Measurements from ENCODE around the gene SUN1. TPM values are rescaled to one million over a fixed set of nuclear protein-coding genes. Genes with fewer than 3 reads are reported as not detected.
"Not testable (repeated sequence)": the region's sequence is repeated elsewhere in the genome, so short reads cannot be mapped to it uniquely, and the experiment has no call there.

SUN1 gene
- total RNA-seq, 2 donors from 2014 or later: 89.7 to 97.5 TPM

DNA sequence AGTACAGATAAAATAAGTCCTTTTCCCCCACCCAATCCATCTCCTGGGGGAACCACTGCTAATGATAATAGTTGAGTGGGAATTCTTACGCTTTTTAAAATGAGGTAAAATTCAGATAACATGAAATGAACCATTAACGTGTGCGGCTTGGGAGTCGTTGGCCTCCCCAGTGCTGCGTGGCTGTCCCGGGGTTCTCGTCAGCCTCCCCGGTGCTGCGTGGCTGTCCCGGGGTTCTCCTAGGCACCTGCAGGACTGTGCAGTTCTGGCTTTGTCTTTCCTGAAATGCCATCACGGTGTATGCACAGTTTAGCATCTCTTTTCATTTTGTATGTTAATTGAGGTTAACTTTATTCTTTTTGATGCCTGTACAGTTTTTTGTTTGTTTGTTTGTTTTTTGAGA, 13.5 kb downstream of the SUN1 start:
- DNase-seq: no peak
- no peaks in the 10 kb centered on the region for H3K27me3 Mint-ChIP-seq
- ATAC-seq: no peak
- peaks cover 3% of the 10 kb centered on the region for H3K4me1 Mint-ChIP-seq
- H3K4me3 Mint-ChIP-seq: no peak overlapping the region
- peak overlapping the region; percentile 14 for H3K27ac Mint-ChIP-seq
- no peaks in the 10 kb centered on the region for H3K9me3 ChIP-seq (ENCODE audit: control insufficient read depth, low read length, poor library complexity, severe bottlenecking)
- H3K36me3 Mint-ChIP-seq (ENCODE audit: low read depth): no peaks in the 10 kb centered on the region

DNA sequence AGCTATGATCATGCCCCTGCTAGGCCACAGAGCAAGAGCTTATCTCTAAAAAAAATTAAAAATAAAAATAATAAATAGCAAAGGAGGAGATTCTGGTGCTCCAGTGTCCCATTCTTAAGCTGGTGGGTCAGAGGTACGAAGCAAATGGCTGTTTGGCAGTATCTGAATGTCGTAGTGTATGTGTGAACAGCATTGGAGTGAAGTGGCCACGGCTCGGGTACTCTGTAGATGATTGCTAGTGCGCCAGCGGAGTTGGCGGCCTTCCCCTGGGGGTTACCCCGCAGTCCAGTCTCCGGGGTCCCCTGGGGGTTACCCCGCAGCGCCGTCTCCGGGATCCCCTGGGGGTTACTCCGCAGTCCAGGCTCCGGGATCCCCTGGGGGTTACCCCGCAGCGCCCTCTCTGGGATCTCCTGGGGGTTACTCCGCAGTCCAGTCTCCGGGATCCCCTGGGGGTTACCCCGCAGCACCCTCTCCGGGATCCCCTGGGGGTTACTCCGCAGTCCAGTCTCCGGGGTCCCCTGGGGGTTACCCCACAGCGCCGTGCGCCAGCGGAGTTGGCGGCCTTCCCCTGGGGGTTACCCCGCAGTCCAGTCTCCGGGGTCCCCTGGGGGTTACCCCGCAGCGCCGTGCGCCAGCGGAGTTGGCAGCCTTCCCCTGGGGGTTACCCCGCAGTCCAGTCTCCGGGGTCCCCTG, 14.8 kb downstream of the SUN1 start:
- not testable (repeated sequence) for H3K4me1 Mint-ChIP-seq; H3K27me3 Mint-ChIP-seq; DNase-seq; H3K9me3 ChIP-seq (ENCODE audit: control insufficient read depth, low read length, poor library complexity, severe bottlenecking); H3K36me3 Mint-ChIP-seq (ENCODE audit: low read depth); H3K4me3 Mint-ChIP-seq; H3K27ac Mint-ChIP-seq; ATAC-seq

DNA sequence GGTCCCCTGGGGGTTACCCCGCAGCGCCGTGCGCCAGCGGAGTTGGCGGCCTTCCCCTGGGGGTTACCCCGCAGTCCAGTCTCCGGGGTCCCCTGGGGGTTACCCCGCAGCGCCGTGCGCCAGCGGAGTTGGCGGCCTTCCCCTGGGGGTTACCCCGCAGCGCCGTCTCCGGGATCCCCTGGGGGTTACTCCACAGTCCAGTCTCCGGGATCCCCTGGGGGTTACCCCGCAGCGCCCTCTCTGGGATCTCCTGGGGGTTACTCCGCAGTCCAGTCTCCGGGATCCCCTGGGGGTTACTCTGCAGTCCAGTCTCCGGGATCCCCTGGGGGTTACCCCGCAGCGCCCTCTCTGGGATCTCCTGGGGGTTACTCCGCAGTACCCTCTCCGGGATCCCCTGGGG, 15.5 kb downstream of the SUN1 start:
- not testable (repeated sequence) for H3K27me3 Mint-ChIP-seq; DNase-seq; H3K9me3 ChIP-seq (ENCODE audit: control insufficient read depth, low read length, poor library complexity, severe bottlenecking); ATAC-seq; H3K27ac Mint-ChIP-seq; H3K4me3 Mint-ChIP-seq; H3K36me3 Mint-ChIP-seq (ENCODE audit: low read depth); H3K4me1 Mint-ChIP-seq

DNA sequence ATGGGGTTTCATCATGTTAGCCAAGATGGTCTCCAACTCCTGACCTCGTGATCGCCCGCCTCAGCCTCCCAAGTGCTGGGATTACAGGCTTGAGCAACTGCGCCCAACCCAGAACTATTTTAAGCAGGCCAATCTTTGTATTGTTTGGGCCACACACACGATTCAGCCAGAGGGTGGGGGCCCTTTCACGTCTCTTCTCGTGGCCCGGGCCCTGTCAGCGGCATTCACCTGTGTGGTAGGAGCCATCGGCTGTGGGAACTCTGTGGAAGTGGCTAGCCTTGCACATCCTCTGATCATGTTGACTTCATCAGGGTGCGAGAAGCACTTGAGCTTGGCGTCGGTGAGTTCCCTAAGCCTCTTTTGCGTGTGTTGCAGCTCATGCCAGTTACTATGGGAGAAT, 16.9 kb downstream of the SUN1 start:
- ATAC-seq (no peak), DNase-seq (no peak)
- Mint-ChIP-seq H3K36me3 (ENCODE audit: low read depth) (peaks cover 2% of the 10 kb centered on the region), H3K27me3 (no peaks in the 10 kb centered on the region), H3K4me1 (peaks cover 3% of the 10 kb centered on the region), H3K27ac (no peak overlapping the region), H3K4me3 (no peak overlapping the region)
- H3K9me3 ChIP-seq (ENCODE audit: control insufficient read depth, low read length, poor library complexity, severe bottlenecking): no peaks in the 10 kb centered on the region

DNA sequence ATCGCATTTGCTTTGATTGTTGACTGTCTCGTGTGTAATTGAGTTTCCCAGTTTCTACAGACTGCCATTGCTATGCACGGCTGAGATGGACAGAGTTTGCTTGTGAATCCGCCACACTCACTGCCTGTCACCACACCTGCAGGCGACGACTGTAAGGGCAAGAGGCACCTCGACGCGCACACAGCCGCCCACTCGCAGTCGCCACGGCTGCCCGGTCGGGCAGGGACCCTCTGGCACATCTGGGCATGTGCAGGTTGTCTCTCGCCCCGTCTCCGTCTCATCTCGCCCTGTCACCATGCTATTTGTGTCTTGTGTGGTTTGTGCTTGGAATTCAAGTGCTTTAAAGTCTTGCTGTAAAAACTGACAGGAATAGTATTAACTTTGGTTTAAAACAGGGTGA, 17.5 kb downstream of the SUN1 start:
- H3K4me1 Mint-ChIP-seq: peaks cover 3% of the 10 kb centered on the region
- no peak for ATAC-seq
- no peak overlapping the region for H3K4me3 Mint-ChIP-seq
- DNase-seq: no peak
- H3K9me3 ChIP-seq (ENCODE audit: control insufficient read depth, low read length, poor library complexity, severe bottlenecking): no peaks in the 10 kb centered on the region
- no peaks in the 10 kb centered on the region for H3K27me3 Mint-ChIP-seq
- H3K36me3 Mint-ChIP-seq (ENCODE audit: low read depth): peaks cover 2% of the 10 kb centered on the region
- no peak overlapping the region for H3K27ac Mint-ChIP-seq

DNA sequence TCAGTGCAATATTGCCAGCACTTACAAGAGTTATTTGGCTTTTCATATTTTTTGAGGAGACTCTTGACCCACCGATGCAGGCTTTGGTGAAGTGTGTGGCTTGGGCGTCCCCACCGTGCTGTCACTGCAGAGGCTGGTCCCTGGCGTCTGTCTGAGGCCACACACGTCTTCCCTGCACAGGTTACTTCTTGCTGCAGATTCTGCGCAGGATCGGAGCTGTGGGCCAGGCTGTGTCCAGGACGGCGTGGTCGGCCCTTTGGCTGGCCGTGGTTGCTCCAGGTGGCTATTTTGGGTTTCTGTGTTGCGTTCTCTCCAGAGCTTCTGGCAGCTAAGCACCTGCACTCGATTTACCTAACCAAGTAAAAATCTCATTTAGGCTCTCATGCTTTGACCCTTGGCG, 18.9 kb downstream of the SUN1 start:
- Mint-ChIP-seq H3K4me3 (no peak overlapping the region), H3K27me3 (no peaks in the 10 kb centered on the region), H3K4me1 (peaks cover 4% of the 10 kb centered on the region), H3K27ac (no peak overlapping the region), H3K36me3 (ENCODE audit: low read depth) (peaks cover 2% of the 10 kb centered on the region)
- no peaks in the 10 kb centered on the region for H3K9me3 ChIP-seq (ENCODE audit: control insufficient read depth, low read length, poor library complexity, severe bottlenecking)
- DNase-seq (no peak), ATAC-seq (no peak)

DNA sequence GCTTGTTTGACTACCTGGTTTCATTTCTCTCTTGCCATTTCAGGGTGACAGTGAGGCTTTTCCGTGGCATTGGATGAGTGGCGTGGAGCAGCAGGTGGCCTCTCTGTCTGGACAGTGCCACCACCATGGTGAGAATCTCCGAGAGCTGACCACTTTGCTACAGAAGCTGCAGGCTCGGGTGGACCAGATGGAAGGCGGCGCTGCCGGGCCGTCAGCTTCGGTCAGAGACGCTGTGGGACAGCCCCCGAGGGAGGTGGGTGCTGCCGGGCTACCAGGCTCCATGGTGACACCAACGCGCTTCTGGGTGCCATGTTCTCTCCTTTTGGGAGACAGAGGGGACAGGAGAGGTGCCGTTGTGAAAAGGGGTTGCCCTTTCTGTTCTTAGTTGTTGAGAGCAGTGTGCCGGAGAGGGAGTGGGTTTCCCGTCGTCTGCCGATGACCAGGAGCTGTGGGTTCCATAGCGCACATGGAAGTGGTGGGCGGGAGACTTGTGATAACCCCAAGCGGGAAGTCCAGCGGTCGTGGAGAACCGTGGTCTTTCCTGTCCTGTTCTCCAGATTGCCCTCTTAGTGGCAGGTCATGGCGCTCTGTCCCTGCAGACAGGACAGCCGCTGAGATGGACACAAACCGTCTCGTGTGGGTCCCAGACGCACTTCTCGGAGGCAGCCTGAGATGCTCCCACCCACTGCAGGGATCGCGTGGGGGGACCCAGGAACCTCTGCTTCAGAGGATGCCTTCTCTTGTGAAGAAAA, 21.3 kb downstream of the SUN1 start:
- no peaks in the 10 kb centered on the region for H3K9me3 ChIP-seq (ENCODE audit: control insufficient read depth, low read length, poor library complexity, severe bottlenecking)
- ATAC-seq: no peak
- peaks cover 3% of the 10 kb centered on the region for H3K36me3 Mint-ChIP-seq (ENCODE audit: low read depth)
- no peaks in the 10 kb centered on the region for H3K27me3 Mint-ChIP-seq
- DNase-seq: no peak
- H3K27ac Mint-ChIP-seq: no peak overlapping the region
- H3K4me1 Mint-ChIP-seq: peaks cover 2% of the 10 kb centered on the region
- no peak overlapping the region for H3K4me3 Mint-ChIP-seq

DNA sequence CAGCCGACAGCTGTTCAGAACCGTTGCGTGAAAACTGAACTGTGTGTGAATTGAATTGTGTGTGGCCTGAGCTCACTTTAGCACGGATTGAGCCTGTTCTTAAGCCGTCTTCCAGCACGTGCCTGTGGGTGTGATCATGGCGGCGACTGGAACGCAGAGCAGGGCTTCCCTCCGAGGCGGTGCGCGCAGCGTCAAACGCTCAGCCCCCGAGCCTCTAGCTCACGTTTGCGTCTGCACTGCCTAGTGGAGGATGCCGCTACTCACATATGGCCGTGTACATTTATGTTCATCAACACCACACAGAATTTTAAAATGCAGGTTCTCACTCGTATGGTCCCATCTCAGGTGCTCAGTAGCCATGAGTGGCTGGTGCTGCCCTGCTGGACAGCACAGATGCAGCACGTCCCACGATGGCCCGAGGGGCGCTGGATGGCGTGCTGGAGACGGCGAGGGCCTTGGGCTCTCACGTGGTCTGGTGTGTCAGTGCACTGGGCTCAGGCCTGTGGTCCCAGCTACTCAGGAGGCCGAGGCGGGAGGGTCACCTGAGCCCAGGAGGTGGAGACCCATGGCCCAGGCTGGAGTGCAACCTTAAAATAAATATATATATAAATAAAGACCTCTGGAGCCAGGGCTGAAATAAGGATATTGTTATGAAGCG, 22.0 kb downstream of the SUN1 start:
- peaks cover 5% of the 10 kb centered on the region for H3K36me3 Mint-ChIP-seq (ENCODE audit: low read depth)
- peaks cover 2% of the 10 kb centered on the region for H3K4me1 Mint-ChIP-seq
- H3K9me3 ChIP-seq (ENCODE audit: control insufficient read depth, low read length, poor library complexity, severe bottlenecking): no peaks in the 10 kb centered on the region
- no peak for DNase-seq
- ATAC-seq: no peak
- H3K4me3 Mint-ChIP-seq: no peak overlapping the region
- no peaks in the 10 kb centered on the region for H3K27me3 Mint-ChIP-seq
- no peak overlapping the region for H3K27ac Mint-ChIP-seq

DNA sequence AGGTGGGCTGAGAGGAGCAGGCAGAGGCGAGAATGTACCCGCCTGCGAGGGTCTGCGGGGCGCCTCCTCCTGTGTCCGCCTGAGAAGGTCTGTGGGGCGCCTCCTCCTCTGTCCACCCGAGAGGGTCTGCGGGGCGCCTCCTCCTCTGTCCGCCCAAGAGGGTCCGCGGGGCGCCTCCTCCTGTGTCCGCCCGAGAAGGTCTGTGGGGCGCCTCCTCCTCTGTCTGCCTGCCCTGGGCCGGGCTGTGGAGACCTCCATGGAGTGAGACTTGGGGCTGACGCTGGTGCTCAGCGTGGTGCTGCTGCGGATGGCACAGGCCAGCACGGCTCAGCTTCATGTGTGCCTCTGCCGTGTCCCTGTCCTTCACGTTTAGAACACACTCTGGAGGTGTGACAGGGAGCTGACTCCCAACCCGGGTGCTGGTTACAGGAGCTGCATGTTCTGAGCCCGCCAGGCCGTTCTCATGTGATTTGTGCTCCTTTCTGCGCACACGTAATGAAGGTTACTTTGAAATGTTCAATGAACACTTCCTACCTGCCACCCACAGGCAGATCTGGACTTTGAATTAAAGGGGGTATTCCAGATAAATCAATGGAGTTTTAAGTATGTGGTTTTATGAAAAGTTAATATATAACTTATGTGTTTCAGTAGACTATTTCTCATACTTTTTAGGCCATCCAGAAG, 23.6 kb downstream of the SUN1 start:
- Mint-ChIP-seq H3K36me3 (ENCODE audit: low read depth) (peaks cover 11% of the 10 kb centered on the region), H3K27me3 (no peaks in the 10 kb centered on the region), H3K4me3 (no peak overlapping the region), H3K4me1 (peaks cover 6% of the 10 kb centered on the region), H3K27ac (no peak overlapping the region)
- no peak for DNase-seq
- ATAC-seq: no peak
- no peaks in the 10 kb centered on the region for H3K9me3 ChIP-seq (ENCODE audit: control insufficient read depth, low read length, poor library complexity, severe bottlenecking)

DNA sequence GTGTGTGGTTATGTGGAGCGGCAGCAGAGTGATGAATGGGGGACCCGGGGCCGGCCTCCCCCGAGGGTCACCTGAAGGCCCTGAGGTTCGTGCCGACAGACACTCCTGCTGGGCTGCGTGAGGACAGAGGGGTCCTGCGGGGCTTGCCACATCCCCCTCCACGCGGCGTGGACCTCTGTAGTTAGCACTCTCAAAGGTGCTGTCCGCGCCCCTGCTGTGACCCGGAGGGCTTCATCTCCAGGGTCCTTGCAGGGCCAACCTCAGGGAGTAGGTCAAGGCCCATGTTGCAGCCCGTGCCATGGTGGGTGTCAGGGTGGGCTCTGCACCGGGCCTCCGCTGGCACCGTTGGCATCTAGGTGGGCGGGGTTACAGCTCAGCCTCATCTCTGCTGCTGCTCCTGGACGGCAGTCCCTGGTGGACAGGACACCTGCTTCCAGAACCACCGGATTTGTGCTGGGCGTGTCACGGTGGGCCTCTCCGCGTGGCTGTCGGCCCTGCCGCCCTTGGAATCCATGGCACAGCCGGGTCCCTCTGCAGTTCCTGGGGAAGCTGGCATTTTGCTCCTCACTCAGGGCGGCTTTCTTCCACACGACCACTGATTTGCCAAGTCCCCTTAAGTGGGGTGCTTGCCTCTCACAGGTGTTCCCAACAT, 24.3 kb downstream of the SUN1 start:
- ATAC-seq (no peak), DNase-seq (no peak)
- H3K27ac Mint-ChIP-seq: no peak overlapping the region
- H3K4me3 Mint-ChIP-seq: no peak overlapping the region
- no peaks in the 10 kb centered on the region for H3K27me3 Mint-ChIP-seq
- peaks cover 6% of the 10 kb centered on the region for H3K4me1 Mint-ChIP-seq
- H3K36me3 Mint-ChIP-seq (ENCODE audit: low read depth): peaks cover 13% of the 10 kb centered on the region
- no peaks in the 10 kb centered on the region for H3K9me3 ChIP-seq (ENCODE audit: control insufficient read depth, low read length, poor library complexity, severe bottlenecking)

DNA sequence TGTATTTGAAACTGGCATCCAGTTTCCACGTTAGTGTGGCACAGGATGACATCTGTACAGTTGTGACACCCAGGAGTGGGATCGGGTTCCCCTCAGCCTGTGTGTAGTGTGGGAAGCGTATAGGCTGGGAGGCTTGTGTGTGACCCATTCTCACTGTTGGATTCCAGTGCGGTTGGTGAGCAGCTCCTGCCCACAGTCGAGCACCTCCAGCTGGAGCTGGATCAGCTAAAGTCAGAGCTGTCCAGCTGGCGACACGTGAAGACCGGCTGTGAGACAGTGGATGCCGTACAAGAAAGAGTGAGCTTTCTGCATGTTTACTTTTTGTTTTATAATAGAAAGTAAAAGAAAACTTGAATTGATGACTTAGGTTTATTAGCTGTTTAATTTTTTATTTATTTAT, 25.4 kb downstream of the SUN1 start:
- Mint-ChIP-seq H3K4me3 (no peak overlapping the region), H3K27me3 (no peaks in the 10 kb centered on the region), H3K36me3 (ENCODE audit: low read depth) (peaks cover 17% of the 10 kb centered on the region)

DNA sequence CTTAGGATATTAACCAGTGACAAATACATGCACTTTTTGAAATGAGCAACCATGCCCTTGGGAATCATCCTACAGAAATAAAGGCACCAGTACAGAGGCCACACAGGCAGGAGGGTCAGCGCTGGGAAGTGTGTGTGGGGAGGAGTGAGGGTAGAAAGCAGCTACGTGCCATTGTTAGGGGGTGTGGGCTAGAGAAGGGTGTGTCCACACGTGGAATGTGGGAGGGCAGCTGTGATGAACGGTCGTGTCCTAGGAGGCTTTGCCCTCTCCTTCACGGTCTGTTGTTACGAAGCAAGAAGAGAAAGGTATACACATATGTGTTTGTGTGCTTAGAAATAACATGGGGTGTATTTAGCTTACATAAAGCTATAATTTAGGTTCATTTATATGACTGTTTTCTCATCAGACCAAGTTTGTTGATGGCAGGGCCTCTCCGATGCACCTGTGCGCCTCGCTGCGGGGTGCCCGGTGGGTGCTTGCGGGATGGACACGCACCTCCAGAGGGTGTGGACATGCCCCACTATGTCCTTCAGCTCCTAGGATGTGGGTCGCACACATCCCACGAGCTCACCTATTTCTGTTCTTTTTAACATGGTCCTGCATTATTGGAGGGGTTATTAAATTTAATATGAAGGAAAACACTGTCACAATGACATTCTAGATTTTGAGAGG, 27.2 kb downstream of the SUN1 start:
- no peaks in the 10 kb centered on the region for H3K9me3 ChIP-seq (ENCODE audit: control insufficient read depth, low read length, poor library complexity, severe bottlenecking)
- peaks cover 15% of the 10 kb centered on the region for H3K36me3 Mint-ChIP-seq (ENCODE audit: low read depth)
- DNase-seq: no peak
- ATAC-seq: no peak
- H3K27me3 Mint-ChIP-seq: no peaks in the 10 kb centered on the region
- H3K4me3 Mint-ChIP-seq: no peak overlapping the region
- H3K4me1 Mint-ChIP-seq: peaks cover 6% of the 10 kb centered on the region
- H3K27ac Mint-ChIP-seq: peak overlapping the region; percentile 80

More for the DNA sequence above, 25.4 kb downstream of the SUN1 start:
- DNase-seq (no peak), ATAC-seq (no peak)
- Mint-ChIP-seq H3K4me1 (peaks cover 6% of the 10 kb centered on the region), H3K27ac (no peak overlapping the region)
- no peaks in the 10 kb centered on the region for H3K9me3 ChIP-seq (ENCODE audit: control insufficient read depth, low read length, poor library complexity, severe bottlenecking)
